ENCODE data around the gene CADM1. TPM values are rescaled to one million over a fixed set of nuclear protein-coding genes. Genes with fewer than 3 reads are reported as not detected.

The CADM1 gene
- total and polyA plus RNA-seq, 9 of the 15 experiments (the other 6 are each of a cell fraction or from before 2014, with no cell fraction given): 0.42 TPM; not detected in 8

DNA sequence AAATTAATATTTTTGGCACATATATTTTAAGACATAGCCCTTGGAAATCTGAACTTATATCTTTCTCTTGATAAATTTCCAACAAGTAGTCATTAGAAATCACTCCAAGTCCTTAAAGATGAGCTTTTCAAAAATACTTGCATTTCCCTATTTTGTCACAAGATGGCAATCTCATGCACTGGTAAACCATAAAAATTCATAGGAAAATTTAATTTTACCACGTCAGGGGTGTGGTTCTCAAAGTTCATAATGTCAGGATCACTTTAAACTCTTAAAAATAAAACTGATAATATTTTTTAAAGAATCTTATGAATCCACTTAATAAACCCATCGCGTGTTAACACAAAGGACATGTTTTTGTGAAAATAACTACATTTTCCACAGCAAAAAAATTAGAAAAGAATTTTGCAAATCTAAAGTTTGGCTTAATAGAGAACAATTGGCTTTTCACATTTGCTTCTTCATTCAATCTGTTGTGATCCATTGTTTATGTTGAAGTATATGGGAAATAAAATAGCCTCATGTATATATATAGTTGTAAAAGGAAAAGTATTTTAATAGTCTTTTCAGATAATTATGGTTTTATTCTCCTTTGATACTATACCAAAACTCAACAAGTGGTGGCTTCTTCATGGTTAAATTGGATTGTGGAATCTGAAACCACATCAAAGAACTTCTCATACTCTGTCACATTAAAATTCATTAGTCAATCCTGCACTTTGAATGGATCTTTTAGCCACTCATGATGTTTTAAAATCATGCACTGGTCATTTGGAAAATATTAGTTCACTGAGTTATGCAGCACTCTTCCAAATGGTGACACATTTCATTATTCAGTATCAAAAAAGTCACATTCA lies 169.1 kb downstream of the CADM1 start:
- POLR2A ChIA-PET: no interaction called here
- peak; percentile 29 for FAIRE-seq
- in situ Hi-C loops (cut with MboI): loop anchor here (10.0 to 25.0 kb wide), 3 partner anchors 727 to 1352 kb away; no protein-coding TSS in a partner anchor
- TF ChIP-seq, protein P1, sequence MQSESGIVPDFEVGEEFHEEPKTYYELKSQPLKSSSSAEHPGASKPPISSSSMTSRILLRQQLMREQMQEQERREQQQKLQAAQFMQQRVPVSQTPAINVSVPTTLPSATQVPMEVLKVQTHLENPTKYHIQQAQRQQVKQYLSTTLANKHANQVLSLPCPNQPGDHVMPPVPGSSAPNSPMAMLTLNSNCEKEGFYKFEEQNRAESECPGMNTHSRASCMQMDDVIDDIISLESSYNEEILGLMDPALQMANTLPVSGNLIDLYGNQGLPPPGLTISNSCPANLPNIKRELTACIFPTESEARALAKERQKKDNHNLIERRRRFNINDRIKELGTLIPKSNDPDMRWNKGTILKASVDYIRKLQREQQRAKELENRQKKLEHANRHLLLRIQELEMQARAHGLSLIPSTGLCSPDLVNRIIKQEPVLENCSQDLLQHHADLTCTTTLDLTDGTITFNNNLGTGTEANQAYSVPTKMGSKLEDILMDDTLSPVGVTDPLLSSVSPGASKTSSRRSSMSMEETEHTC (IDR thresholded peaks at IDR 0.05): no peak
- TF ChIP-seq DPF2 (IDR thresholded peaks at IDR 0.05) (no peak), SPI1 (IDR thresholded peaks at IDR 0.05; ENCODE audit: borderline replicate concordance, low read depth, low read length) (no peak), HLTF (IDR thresholded peaks at IDR 0.05) (no peak), FOXM1 (IDR thresholded peaks at IDR 0.05; ENCODE audit: low read depth) (no peak), FOXM1 (CRISPR knock-in tag; IDR thresholded peaks at IDR 0.05; ENCODE audit: low read depth) (no peak), NFE2L1 (tag; IDR thresholded peaks at IDR 0.05; ENCODE audit: borderline replicate concordance, low read depth) (no peak), RAD21 (CRISPR knock-in tag; conservative IDR thresholded peaks at IDR 0.05 in 1 of 2, IDR thresholded peaks at IDR 0.05 in 1 of 2) (peak; percentile 60 to 64), NCOA2 (IDR thresholded peaks at IDR 0.05; ENCODE audit: partially characterized antibody in 2 of 2) (no peak), GATAD2B (IDR thresholded peaks at IDR 0.05; ENCODE audit: borderline replicate concordance) (no peak), SMARCA5 (IDR thresholded peaks at IDR 0.05) (no peak)
- TF ChIP-seq, protein P2, sequence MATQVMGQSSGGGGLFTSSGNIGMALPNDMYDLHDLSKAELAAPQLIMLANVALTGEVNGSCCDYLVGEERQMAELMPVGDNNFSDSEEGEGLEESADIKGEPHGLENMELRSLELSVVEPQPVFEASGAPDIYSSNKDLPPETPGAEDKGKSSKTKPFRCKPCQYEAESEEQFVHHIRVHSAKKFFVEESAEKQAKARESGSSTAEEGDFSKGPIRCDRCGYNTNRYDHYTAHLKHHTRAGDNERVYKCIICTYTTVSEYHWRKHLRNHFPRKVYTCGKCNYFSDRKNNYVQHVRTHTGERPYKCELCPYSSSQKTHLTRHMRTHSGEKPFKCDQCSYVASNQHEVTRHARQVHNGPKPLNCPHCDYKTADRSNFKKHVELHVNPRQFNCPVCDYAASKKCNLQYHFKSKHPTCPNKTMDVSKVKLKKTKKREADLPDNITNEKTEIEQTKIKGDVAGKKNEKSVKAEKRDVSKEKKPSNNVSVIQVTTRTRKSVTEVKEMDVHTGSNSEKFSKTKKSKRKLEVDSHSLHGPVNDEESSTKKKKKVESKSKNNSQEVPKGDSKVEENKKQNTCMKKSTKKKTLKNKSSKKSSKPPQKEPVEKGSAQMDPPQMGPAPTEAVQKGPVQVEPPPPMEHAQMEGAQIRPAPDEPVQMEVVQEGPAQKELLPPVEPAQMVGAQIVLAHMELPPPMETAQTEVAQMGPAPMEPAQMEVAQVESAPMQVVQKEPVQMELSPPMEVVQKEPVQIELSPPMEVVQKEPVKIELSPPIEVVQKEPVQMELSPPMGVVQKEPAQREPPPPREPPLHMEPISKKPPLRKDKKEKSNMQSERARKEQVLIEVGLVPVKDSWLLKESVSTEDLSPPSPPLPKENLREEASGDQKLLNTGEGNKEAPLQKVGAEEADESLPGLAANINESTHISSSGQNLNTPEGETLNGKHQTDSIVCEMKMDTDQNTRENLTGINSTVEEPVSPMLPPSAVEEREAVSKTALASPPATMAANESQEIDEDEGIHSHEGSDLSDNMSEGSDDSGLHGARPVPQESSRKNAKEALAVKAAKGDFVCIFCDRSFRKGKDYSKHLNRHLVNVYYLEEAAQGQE (IDR thresholded peaks at IDR 0.05; ENCODE audit: borderline replicate concordance): peak; percentile 35; the same call in 1 of the 2 replicates
- TF ChIP-seq, protein P2 (CRISPR knock-in tag; IDR thresholded peaks at IDR 0.05; ENCODE audit: low read depth): no peak

More for the DNA sequence above, 169.1 kb downstream of the CADM1 start:
- H3K4me1 ChIP-seq (replicated peaks in 1 of 2; ENCODE audit: control insufficient read depth in 2 of 2, insufficient read depth in 2 of 2, low read length in 2 of 2): no peaks in the 10 kb centered on the region
- peak; percentile 14 to 20 (median 16) for DNase-seq (ENCODE audit: extremely low read depth in 1 of 4, low spot score in 3 of 4)
- H3K36me3 ChIP-seq (ENCODE audit: control insufficient read depth, insufficient read depth, low read length): no peaks in the 10 kb centered on the region
- no peak overlapping the region for H3K4me2 ChIP-seq (ENCODE audit: insufficient read depth, low read length)
- no peak for ATAC-seq
- no peaks in the 10 kb centered on the region for H3K79me2 ChIP-seq (ENCODE audit: control insufficient read depth, insufficient read depth, low read length)
- H3K27ac ChIP-seq (ENCODE audit: extremely low read depth, low read depth, low read length): no peak overlapping the region
- no peaks in the 10 kb centered on the region for H4K20me1 ChIP-seq (replicated peaks; ENCODE audit: control insufficient read depth, insufficient read depth, low read length)
- intact Hi-C loops (cut with micrococcal nuclease): loop anchor here (1.0 to 10.0 kb wide), 2 partner anchors 650 to 941 kb away; no protein-coding TSS in a partner anchor
- CTCF ChIA-PET (ENCODE audit: low intra/inter-chr PET ratio): interaction anchor here (0.6 to 1.4 kb wide), 4 partner anchors 743 to 942 kb away, joined by 3 to 5 read pairs (median 4); no protein-coding TSS in a partner anchor
- 0% methylated on average over 3 of the region's 3 CpGs for WGBS (ENCODE audit: insufficient coverage, low coverage, missing lambda C conversion rate)
- BruUV-seq (replicated peaks): no TSS peak
- H3K9ac ChIP-seq (ENCODE audit: insufficient read depth in 1 of 2, low read depth in 2 of 2, low read length in 2 of 2): no peak overlapping the region
- H2AFZ ChIP-seq (ENCODE audit: low read depth, low read length): no peak overlapping the region
- H3K27me3 ChIP-seq (ENCODE audit: control insufficient read depth in 2 of 2, insufficient read depth in 2 of 2, low read length in 2 of 2): no peaks in the 10 kb centered on the region
- no peaks in the 10 kb centered on the region for H3K9me1 ChIP-seq (ENCODE audit: control insufficient read depth, insufficient read depth, low read length)
- H3K4me3 ChIP-seq: no peak overlapping the region
- no peaks in the 10 kb centered on the region for H3K9me3 ChIP-seq (replicated peaks; ENCODE audit: control insufficient read depth, insufficient read depth, low read depth, low read length)

Data from K562 (cell line).